Stimulated activated CD8-positive, alpha-beta memory T cell treated with anti-CD3 and anti-CD28 coated beads, Interleukin-2, amount 100 ng/mL, for 1 hour (primary cell): ENCODE results near the gene TECTA.
"Not testable (repeated sequence)": the region's sequence is repeated elsewhere in the genome, so short reads cannot be mapped to it uniquely, and the experiment has no call there.

Source experiments
- DNase-seq, 2 donors: peaks; one replicate each; pipeline ENCODE4 v3.0.0-alpha.2; 2020; ENCODE audit warnings: low read depth in 2 of 2

Gene TECTA

GRCh38 chr11:121095561-121095960 is 5.5 kb upstream of the TECTA start:
- no peak for DNase-seq

GRCh38 chr11:121099364-121099763 is 1.7 kb upstream of the TECTA start:
- DNase-seq = no peak

GRCh38 chr11:121099885-121100284 is 1.2 kb upstream of the TECTA start:
- no peak for DNase-seq

- no peak for DNase-seq
Measured at GRCh38 chr11:121104312-121104762, 3.3 kb downstream of the TECTA start.

GRCh38 chr11:121105063-121105480 is 4.0 kb downstream of the TECTA start:
- no peak for DNase-seq

- DNase-seq = no peak
Measured at GRCh38 chr11:121105481-121106195, 4.6 kb downstream of the TECTA start.

- no peak for DNase-seq
Measured at GRCh38 chr11:121106812-121107211, 5.8 kb downstream of the TECTA start.

- no peak for DNase-seq
Measured at GRCh38 chr11:121108413-121108812, 7.4 kb downstream of the TECTA start.

- DNase-seq = no peak
Measured at GRCh38 chr11:121109471-121109870, 8.4 kb downstream of the TECTA start.

- DNase-seq = no peak
Measured at GRCh38 chr11:121109916-121110586, 9.0 kb downstream of the TECTA start.

GRCh38 chr11:121110871-121111724 is 10.1 kb downstream of the TECTA start:
- DNase-seq = no peak

GRCh38 chr11:121112498-121113455 is 11.7 kb downstream of the TECTA start:
- DNase-seq = no peak

- DNase-seq = no peak
Measured at GRCh38 chr11:121113611-121114010, 12.6 kb downstream of the TECTA start.

- not testable (repeated sequence) for DNase-seq
Measured at GRCh38 chr11:121115024-121115423, 14.0 kb downstream of the TECTA start.

GRCh38 chr11:121117788-121118187 is 16.7 kb downstream of the TECTA start:
- DNase-seq = no peak

GRCh38 chr11:121119440-121119839 is 18.4 kb downstream of the TECTA start:
- no peak for DNase-seq

- DNase-seq = no peak
Measured at GRCh38 chr11:121122328-121122727, 21.3 kb downstream of the TECTA start.

- no peak for DNase-seq
Measured at GRCh38 chr11:121123496-121124069, 22.5 kb downstream of the TECTA start.

- no peak for DNase-seq
Measured at GRCh38 chr11:121127809-121128208, 26.8 kb downstream of the TECTA start.

GRCh38 chr11:121129362-121130340 is 28.6 kb downstream of the TECTA start:
- DNase-seq = no peak
